ENCODE measurements around the gene TMEM255B.
"Not testable (repeated sequence)": the region's sequence is repeated elsewhere in the genome, so short reads cannot be mapped to it uniquely, and the experiment has no call there.

Gene TMEM255B

GRCh38 chr13:113792886-113793717 lies 34.1 kb downstream of the TMEM255B start:
- Histone ChIP-seq H3K27me3 (ENCODE audit: insufficient read depth, low read depth) (peaks cover 4% of the 10 kb centered on the region; the same call in 1 of the 2 replicates), H3K27ac (no peak overlapping the region), H3K4me1 (ENCODE audit: low read depth, poor library complexity, severe bottlenecking) (no peaks in the 10 kb centered on the region), H3K36me3 (ENCODE audit: insufficient read depth) (no peaks in the 10 kb centered on the region), H3K79me2 (ENCODE audit: insufficient read depth, low read depth) (no peaks in the 10 kb centered on the region), H4K20me1 (ENCODE audit: insufficient read depth) (no peaks in the 10 kb centered on the region), H3K4me3 (IDR thresholded peaks at IDR 0.05; ENCODE audit: insufficient read depth, low read depth, low read length) (no peak overlapping the region), H3K9ac (no peak overlapping the region), H2AFZ (ENCODE audit: low read depth) (no peak overlapping the region), H3K4me2 (no peak overlapping the region)
- no peak for TF ChIP-seq CTCF (conservative IDR thresholded peaks at IDR 0.05; ENCODE audit: low read depth, low read length)

- Histone ChIP-seq H3K4me1 (ENCODE audit: low read depth, poor library complexity, severe bottlenecking) (no peaks in the 10 kb centered on the region), H3K79me2 (ENCODE audit: insufficient read depth, low read depth) (no peaks in the 10 kb centered on the region), H3K36me3 (ENCODE audit: insufficient read depth) (no peaks in the 10 kb centered on the region), H4K20me1 (ENCODE audit: insufficient read depth) (no peaks in the 10 kb centered on the region), H3K27me3 (ENCODE audit: insufficient read depth, low read depth) (peaks cover 4% of the 10 kb centered on the region; the same call in 1 of the 2 replicates), H3K27ac (no peak overlapping the region), H3K9ac (no peak overlapping the region), H2AFZ (ENCODE audit: low read depth) (no peak overlapping the region), H3K4me3 (IDR thresholded peaks at IDR 0.05; ENCODE audit: insufficient read depth, low read depth, low read length) (no peak overlapping the region), H3K4me2 (no peak overlapping the region)
- no peak for TF ChIP-seq CTCF (conservative IDR thresholded peaks at IDR 0.05; ENCODE audit: low read depth, low read length)
Measured at GRCh38 chr13:113793718-113794085, 34.7 kb downstream of the TMEM255B start.

GRCh38 chr13:113794086-113794485 lies 35.1 kb downstream of the TMEM255B start:
- Histone ChIP-seq H3K79me2 (ENCODE audit: insufficient read depth, low read depth) (no peaks in the 10 kb centered on the region), H3K9ac (no peak overlapping the region), H3K27ac (no peak overlapping the region), H3K36me3 (ENCODE audit: insufficient read depth) (no peaks in the 10 kb centered on the region), H3K4me1 (ENCODE audit: low read depth, poor library complexity, severe bottlenecking) (no peaks in the 10 kb centered on the region), H3K4me2 (no peak overlapping the region), H4K20me1 (ENCODE audit: insufficient read depth) (no peaks in the 10 kb centered on the region), H3K27me3 (ENCODE audit: insufficient read depth, low read depth) (peaks cover 4% of the 10 kb centered on the region; the same call in 1 of the 2 replicates), H2AFZ (ENCODE audit: low read depth) (no peak overlapping the region), H3K4me3 (IDR thresholded peaks at IDR 0.05; ENCODE audit: insufficient read depth, low read depth, low read length) (no peak overlapping the region)
- TF ChIP-seq CTCF (conservative IDR thresholded peaks at IDR 0.05; ENCODE audit: low read depth, low read length), result no peak

GRCh38 chr13:113794764-113795173 lies 35.7 kb downstream of the TMEM255B start:
- no peak overlapping the region for H3K4me3 ChIP-seq (IDR thresholded peaks at IDR 0.05; ENCODE audit: insufficient read depth, low read depth, low read length)
- H3K4me1 ChIP-seq (ENCODE audit: low read depth, poor library complexity, severe bottlenecking), result no peaks in the 10 kb centered on the region
- H3K27me3 ChIP-seq (ENCODE audit: insufficient read depth, low read depth), result peaks cover 4% of the 10 kb centered on the region; the same call in 1 of the 2 replicates
- no peak for TF ChIP-seq CTCF (conservative IDR thresholded peaks at IDR 0.05; ENCODE audit: low read depth, low read length)
- H3K79me2 ChIP-seq (ENCODE audit: insufficient read depth, low read depth), result no peaks in the 10 kb centered on the region
- no peak overlapping the region for H2AFZ ChIP-seq (ENCODE audit: low read depth)
- H3K36me3 ChIP-seq (ENCODE audit: insufficient read depth), result no peaks in the 10 kb centered on the region
- no peaks in the 10 kb centered on the region for H4K20me1 ChIP-seq (ENCODE audit: insufficient read depth)
- no peak overlapping the region for H3K27ac ChIP-seq
- H3K9ac ChIP-seq, result no peak overlapping the region
- H3K4me2 ChIP-seq, result no peak overlapping the region

- H3K4me3 ChIP-seq (IDR thresholded peaks at IDR 0.05; ENCODE audit: insufficient read depth, low read depth, low read length); H4K20me1 ChIP-seq (ENCODE audit: insufficient read depth); H3K4me2 ChIP-seq; H3K36me3 ChIP-seq (ENCODE audit: insufficient read depth); H3K79me2 ChIP-seq (ENCODE audit: insufficient read depth, low read depth); H3K27me3 ChIP-seq (ENCODE audit: insufficient read depth, low read depth); H2AFZ ChIP-seq (ENCODE audit: low read depth); H3K9ac ChIP-seq; H3K4me1 ChIP-seq (ENCODE audit: low read depth, poor library complexity, severe bottlenecking); H3K27ac ChIP-seq: not testable (repeated sequence)
Measured at GRCh38 chr13:113795362-113795761, 36.3 kb downstream of the TMEM255B start.

Data from KMS-11 (cell line).